Parathyroid adenoma (tissue), 2 donors: ENCODE measurements around the gene SYNM.
"Not testable (repeated sequence)": the region's sequence is repeated elsewhere in the genome, so short reads cannot be mapped to it uniquely, and the experiment has no call there.

Experiments used
- H2AFZ ChIP-seq: fragments of 300-600 bp; sonication (generic); one replicate; pipeline ENCODE4 v1.7.0; 2017; ENCODE audit warnings: antibody characterized with exemption, mild to moderate bottlenecking
- H3K27ac ChIP-seq: fragments of 300-600 bp; sonication (generic); one replicate; pipeline ENCODE4 v1.7.0; 2017
- H3K27me3 ChIP-seq: fragments of 300-600 bp; sonication (generic); one replicate; pipeline ENCODE4 v1.7.0; 2017; ENCODE audit warnings: low read length; ENCODE audit not compliant: control insufficient read depth, insufficient read depth
- H3K36me3 ChIP-seq: fragments of 300-600 bp; sonication (generic); one replicate; pipeline ENCODE4 v1.7.0; 2017; ENCODE audit warnings: low read length; ENCODE audit not compliant: control insufficient read depth, insufficient read depth
- H3K4me1 ChIP-seq: fragments of 300-600 bp; sonication (generic); one replicate; pipeline ENCODE4 v1.7.0; 2017; ENCODE audit warnings: control low read depth
- H3K4me2 ChIP-seq: fragments of 300-600 bp; sonication (generic); one replicate; pipeline ENCODE4 v1.7.0; 2017; ENCODE audit warnings: low read length
- H3K4me3 ChIP-seq: fragments of 300-600 bp; sonication (generic); one replicate; pipeline ENCODE4 v1.7.0; 2017; ENCODE audit warnings: low read depth, low read length
- H3K79me2 ChIP-seq: fragments of 300-600 bp; sonication (generic); one replicate; pipeline ENCODE4 v1.7.0; 2017; ENCODE audit warnings: control low read depth
- H3K9ac ChIP-seq: fragments of 300-600 bp; sonication (generic); one replicate; pipeline ENCODE4 v1.7.0; 2017; ENCODE audit warnings: mild to moderate bottlenecking
- H3K9me3 ChIP-seq: fragments of 300-600 bp; sonication (generic); one replicate; pipeline ENCODE4 v1.7.0; 2017; ENCODE audit warnings: low read length; ENCODE audit not compliant: control insufficient read depth
- CTCF ChIP-seq: fragments of 300-600 bp; sonication (generic); IDR thresholded peaks from one replicate; pipeline ENCODE4 v1.7.0; 2017; ENCODE audit warnings: antibody characterized with exemption, mild to moderate bottlenecking
- donor health status: primary hyperparathyroidism.

SYNM gene

GRCh38 chr15:99070208-99070607 lies 34.7 kb upstream of the SYNM start:
- Histone ChIP-seq H2AFZ (no peak overlapping the region), H3K79me2 (no peaks in the 10 kb centered on the region), H3K9me3 (no peaks in the 10 kb centered on the region), H3K4me3 (no peak overlapping the region), H3K36me3 (no peaks in the 10 kb centered on the region), H3K9ac (no peak overlapping the region), H3K4me1 (no peaks in the 10 kb centered on the region), H3K4me2 (no peak overlapping the region), H3K27me3 (no peaks in the 10 kb centered on the region), H3K27ac (no peak overlapping the region)
- no peak for TF ChIP-seq CTCF

- Histone ChIP-seq H3K79me2 (no peaks in the 10 kb centered on the region), H2AFZ (no peak overlapping the region), H3K4me2 (no peak overlapping the region), H3K27me3 (no peaks in the 10 kb centered on the region), H3K36me3 (no peaks in the 10 kb centered on the region), H3K9me3 (no peaks in the 10 kb centered on the region), H3K27ac (no peak overlapping the region), H3K4me1 (no peaks in the 10 kb centered on the region), H3K9ac (no peak overlapping the region), H3K4me3 (no peak overlapping the region)
- TF ChIP-seq CTCF, result no peak
These were observed 33.7 kb upstream of the SYNM start for GRCh38 chr15:99071091-99071680.

DNA sequence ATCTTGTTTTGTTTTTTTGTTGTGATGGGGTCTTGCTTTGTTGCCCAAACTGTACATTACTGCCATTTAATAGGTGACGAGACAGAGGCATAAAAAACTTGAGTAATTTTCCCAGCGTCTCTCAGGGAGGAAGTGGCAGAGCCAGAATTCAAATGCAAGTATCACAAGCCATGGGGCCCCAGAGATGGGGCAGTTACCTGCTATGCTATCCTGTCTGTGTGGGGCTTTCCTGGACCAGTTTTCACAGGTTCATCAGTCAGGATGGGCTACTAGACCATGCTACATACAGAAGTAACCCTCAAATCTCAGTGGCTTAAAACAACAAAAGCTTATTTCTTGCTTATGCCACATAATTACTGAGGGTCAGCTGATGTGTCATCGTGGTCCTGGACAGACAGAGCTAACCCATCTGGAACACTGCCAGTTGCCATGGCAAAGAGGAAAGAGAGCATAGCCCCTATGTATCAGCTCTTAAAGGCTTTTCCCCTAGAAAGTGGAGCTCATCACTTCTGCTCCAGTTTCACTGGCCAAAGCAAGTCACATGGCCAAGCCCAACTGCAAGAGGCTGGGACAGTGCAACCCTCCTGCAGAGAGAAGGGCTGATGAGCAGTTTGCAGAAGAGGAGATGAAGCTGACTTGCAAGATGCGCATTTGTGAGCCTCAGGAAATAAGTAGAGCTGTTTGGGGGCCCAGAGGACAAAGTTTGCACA lies 31.7 kb upstream of the SYNM start:
- H3K79me2 ChIP-seq, result no peaks in the 10 kb centered on the region
- no peak overlapping the region for H3K9ac ChIP-seq
- no peak overlapping the region for H2AFZ ChIP-seq
- H3K4me3 ChIP-seq, result no peak overlapping the region
- H3K4me1 ChIP-seq, result no peaks in the 10 kb centered on the region
- TF ChIP-seq CTCF, result no peak
- H3K27ac ChIP-seq, result no peak overlapping the region
- H3K27me3 ChIP-seq, result no peaks in the 10 kb centered on the region
- H3K9me3 ChIP-seq, result no peaks in the 10 kb centered on the region
- no peak overlapping the region for H3K4me2 ChIP-seq
- no peaks in the 10 kb centered on the region for H3K36me3 ChIP-seq

- Histone ChIP-seq H3K4me2 (no peak overlapping the region), H3K4me3 (no peak overlapping the region), H3K36me3 (no peaks in the 10 kb centered on the region), H3K4me1 (no peaks in the 10 kb centered on the region), H3K27ac (no peak overlapping the region), H3K9me3 (no peaks in the 10 kb centered on the region), H2AFZ (no peak overlapping the region), H3K79me2 (no peaks in the 10 kb centered on the region), H3K27me3 (no peaks in the 10 kb centered on the region), H3K9ac (no peak overlapping the region)
- TF ChIP-seq CTCF, result no peak
These were observed 30.4 kb upstream of the SYNM start for GRCh38 chr15:99074446-99074845.

DNA sequence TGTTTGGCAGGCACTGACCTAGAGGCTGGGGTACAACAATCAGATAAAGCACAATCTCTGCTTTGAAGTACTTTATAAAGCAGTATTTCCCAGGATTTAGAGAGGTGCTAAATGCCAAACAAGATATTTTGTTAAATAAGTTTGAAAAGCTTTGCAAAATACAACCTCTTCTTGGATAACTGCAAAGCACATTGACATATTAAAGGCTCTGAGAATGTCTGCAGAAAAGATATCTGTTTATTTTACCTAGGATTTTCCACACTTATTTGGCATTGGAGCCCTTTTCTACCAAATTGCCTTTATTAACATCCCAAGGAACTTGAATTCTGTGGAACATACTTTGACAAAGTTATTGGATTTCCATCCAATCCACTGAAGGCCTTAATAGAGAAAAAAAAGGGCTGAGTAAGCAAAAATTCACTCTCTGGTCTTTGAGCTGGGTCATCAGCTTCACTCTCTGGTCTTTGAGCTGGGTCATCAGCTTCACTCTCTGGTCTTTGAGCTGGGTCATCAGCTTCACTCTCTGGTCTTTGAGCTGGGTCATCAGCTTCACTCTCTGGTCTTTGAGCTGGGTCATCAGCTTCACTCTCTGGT lies 29.7 kb upstream of the SYNM start:
- H3K36me3 ChIP-seq, H3K9me3 ChIP-seq, H3K27me3 ChIP-seq, H3K27ac ChIP-seq, H3K4me2 ChIP-seq, H3K4me3 ChIP-seq, H2AFZ ChIP-seq, H3K79me2 ChIP-seq, H3K9ac ChIP-seq, H3K4me1 ChIP-seq: not testable (repeated sequence)
